CD4-positive, alpha-beta T cell treated with Interleukin-6 for 4 hours (primary cell): ENCODE measurements around the gene ELAPOR1.

ENCODE experiments used
- DNase-seq: peaks from one replicate; pipeline ENCODE4 v3.0.0-alpha.2; 2020; ENCODE audit warnings: mixed read lengths

ELAPOR1 gene, protein sequence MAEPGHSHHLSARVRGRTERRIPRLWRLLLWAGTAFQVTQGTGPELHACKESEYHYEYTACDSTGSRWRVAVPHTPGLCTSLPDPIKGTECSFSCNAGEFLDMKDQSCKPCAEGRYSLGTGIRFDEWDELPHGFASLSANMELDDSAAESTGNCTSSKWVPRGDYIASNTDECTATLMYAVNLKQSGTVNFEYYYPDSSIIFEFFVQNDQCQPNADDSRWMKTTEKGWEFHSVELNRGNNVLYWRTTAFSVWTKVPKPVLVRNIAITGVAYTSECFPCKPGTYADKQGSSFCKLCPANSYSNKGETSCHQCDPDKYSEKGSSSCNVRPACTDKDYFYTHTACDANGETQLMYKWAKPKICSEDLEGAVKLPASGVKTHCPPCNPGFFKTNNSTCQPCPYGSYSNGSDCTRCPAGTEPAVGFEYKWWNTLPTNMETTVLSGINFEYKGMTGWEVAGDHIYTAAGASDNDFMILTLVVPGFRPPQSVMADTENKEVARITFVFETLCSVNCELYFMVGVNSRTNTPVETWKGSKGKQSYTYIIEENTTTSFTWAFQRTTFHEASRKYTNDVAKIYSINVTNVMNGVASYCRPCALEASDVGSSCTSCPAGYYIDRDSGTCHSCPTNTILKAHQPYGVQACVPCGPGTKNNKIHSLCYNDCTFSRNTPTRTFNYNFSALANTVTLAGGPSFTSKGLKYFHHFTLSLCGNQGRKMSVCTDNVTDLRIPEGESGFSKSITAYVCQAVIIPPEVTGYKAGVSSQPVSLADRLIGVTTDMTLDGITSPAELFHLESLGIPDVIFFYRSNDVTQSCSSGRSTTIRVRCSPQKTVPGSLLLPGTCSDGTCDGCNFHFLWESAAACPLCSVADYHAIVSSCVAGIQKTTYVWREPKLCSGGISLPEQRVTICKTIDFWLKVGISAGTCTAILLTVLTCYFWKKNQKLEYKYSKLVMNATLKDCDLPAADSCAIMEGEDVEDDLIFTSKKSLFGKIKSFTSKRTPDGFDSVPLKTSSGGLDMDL

DNA sequence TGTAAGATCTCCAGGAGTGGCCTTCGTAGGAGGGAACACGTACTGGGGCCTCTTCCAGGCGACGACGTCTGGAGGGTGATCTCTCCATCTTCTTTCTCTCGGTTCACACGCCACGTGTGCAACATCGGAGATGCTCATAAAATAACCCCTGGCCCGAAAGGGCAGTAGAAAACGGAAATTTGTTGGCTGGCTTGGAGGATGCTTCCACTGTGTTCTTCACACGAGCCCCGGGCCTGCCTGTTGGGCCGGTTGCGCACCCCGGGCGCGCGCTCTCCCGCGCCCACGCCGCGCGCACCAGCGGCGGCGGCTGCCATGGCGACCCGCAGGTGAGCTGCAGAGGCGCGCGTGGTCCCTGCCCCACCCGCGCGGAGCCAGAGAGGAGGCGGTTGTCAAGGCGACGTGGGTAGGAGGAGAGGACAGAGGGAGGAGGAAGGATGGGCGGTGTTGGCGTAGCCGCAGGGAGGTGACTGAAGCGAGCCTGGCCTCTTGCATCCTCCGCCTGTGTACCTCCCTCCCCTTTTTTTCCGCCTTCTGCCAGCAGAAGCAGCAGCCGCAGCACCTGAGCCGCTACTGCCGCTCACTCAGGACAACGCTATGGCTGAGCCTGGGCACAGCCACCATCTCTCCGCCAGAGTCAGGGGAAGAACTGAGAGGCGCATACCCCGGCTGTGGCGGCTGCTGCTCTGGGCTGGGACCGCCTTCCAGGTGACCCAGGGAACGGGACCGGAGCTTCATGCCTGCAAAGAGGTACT is at the start of gene ELAPOR1:
TSS of gene ELAPOR1 (plus strand) at position 526 of the 752 bp plus-strand sequence. CDS start at position 595, 69 bp downstream.
- peak; percentile 94 for DNase-seq

DNA sequence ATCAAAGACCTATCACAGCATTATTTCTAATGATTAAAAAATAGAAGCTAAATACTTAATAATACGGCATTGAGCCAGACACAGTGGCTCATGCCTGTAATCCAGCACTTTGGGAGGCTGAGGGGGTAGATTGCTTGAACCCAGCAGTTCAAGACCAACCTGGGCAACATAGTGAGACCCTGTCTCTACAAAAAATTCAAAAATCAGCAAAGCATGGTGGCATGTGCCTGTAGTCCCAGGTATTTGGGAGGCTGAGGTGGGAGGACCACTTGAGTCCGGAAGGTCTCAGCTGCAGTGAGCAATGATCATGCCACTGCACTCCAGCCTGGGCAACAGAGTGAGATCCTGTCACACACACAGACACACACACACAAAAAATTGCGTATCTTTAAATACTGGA is 48.8 kb upstream of the ELAPOR1 start:
- DNase-seq: no peak

DNA sequence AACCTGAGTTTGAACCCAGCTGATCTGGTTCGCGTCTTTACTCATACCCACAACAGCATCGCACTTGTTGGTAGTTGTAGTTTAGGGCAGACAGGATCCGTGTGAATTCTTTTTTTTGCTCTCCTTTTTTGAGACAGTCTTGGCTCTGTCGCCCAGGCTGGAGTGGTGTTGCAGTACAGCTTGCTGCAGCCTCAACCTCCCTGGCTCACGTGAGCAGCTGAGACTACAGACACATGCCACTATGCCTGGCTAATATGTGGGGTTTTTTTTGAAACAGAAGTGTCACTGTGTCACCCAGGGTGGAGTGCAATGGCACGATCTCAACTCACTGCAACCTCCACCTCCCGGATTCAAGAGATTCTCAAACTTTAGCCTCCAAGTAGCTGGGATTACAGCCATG is 46.0 kb upstream of the ELAPOR1 start:
- no peak for DNase-seq

DNA sequence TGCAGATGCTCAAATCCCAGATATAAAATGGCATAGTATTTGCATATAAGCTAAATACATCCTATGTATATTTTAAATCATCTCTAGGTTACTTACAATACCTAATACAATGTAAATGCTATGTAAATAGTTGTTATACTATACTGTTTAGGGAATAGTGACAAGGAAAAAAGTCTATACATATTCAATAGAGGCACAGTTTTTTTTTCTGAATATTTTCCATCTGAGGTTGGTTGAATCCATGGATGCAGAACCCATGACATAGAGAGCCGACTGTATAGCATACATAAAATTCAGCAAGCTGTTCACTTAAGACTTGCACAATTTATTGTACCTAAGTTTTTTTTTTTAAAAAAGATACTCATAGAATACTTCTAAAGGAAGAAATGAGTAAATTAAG is 44.6 kb upstream of the ELAPOR1 start:
- DNase-seq: no peak

DNA sequence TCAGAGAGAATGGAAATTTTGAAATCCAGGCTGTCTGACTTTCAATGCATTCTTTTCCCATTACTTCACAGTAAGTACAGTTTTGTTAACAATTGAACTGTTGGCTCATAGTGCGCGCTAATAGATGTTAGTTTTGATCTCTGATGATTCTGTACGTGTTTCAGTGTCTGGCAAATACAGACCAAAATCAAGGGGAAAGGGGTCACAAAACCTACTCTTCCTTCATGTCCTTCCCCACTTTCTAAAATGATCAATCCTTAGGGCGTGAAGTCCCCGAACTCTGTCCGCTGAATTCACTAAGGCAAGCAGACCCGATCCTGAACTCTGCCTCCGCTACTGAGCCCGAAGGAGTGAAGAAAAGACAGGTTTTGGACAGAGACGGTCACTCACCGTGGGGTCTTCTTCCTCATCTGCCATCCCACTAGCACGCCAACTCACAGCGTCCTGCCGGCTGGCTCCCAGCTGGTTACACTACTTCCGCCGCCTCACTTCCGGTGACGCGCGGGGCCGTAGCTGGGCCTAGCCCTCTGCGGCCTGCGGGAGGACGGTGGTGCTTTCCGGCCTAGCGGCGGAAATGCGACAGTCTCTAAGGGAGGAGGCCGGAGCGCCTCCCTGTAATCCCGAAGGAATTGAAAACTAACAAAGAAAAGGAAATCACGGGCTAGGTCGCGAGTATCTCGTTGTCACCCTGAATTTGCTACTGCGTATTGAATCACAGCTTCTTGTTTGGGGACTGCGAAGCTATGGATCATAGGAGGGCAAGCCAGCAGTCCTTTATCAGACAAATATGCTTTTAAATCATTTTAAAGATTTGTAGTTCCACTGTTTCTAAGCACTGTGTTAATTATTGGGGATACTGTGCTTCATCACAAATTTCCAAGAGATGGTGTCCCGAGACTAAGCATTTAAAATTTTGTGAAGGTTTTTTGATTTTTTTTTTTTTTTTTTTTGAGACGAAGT is 38.1 kb upstream of the ELAPOR1 start, which contains the start of gene TAF13:
TSS of gene TAF13 (minus strand) at position 473 of the 960 bp plus-strand sequence. CDS start at position 417, 56 bp downstream.
- peak; percentile 88 for DNase-seq

DNA sequence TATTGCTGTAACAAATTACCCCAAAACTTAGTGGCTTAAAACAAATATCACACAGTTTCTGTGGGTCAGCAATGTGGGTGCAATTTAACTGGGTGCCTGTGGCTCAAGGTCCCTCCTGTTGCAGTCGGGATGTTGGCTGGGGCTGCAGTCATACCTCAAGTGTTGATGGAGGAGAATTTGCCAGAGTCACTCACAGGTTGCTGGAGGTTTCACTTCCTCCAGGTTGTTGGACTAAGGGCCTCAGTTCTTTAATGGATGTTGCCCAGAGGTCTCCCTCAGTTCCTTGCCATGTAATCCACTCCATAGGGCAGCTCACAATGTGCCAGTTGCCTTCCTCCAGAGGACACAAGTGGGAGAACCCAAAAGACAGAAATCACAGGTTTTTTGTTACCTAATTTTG is 35.6 kb upstream of the ELAPOR1 start:
- no peak for DNase-seq

DNA sequence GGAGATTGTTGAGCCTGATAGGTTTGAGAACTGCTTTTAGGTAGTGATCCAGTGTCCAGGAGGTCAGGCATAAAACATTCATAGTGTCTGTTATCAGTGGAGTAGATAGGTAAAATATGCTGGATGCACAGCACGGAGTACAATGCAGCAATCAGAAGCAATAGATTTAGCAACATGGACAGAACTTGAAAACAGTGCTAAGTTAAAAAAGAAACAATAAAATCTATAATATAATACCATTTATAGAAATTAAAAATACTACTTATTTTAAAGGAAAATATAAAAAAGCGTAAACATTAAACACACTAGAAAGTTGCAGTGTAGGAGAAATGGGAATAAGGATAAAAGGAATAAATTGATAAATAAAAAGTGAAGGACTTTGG is 34.7 kb upstream of the ELAPOR1 start:
- no peak for DNase-seq

DNA sequence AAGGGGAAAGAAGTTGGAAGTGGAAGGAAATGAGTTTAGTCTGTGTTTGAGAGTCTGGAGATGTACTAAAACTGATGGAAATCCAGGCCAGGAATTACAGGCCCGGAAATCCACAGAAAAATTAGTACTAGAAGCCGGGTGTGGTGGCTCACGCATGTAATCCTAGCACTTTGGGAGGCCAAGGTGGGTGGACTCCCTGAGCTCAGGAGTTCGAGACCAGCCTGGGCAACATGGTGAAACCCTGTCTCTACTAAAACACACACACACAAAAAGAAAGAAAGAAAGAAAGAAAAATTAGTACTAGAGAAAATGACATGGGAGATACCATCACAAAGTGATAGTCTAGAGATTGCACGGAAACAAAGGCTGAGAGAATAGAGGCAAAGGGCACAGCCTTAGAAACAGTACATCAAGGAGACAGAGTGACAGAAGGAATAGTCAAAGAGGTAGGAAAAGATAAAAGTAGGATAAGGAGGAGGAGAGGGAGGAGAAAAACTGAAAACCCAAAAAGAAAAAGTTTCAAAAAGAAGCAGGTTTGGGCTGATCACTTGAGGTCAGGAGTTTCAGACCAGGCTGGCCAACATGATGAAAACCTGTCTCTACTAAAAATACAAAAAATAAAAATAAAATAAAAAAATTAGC is 33.4 kb upstream of the ELAPOR1 start:
- DNase-seq: no peak

DNA sequence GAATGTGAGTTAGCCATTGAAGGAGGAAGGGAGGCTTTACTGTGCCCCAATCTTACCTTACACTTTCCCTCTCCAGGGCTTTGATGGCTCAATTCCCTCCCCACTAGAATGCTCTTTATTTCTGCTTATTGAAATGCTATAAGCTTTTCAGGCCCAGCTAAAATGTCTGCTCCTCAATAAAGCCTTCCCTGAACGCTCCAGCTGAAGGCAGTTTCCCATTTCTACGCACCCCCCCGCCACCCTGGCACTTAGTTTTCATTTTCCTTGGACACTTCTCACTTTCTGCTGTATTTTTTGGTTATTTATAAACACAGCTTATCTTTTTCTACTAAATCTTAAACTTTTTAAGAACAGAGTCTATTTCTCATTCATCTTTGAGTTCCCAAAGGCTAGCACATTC is 30.4 kb upstream of the ELAPOR1 start:
- DNase-seq: no peak

DNA sequence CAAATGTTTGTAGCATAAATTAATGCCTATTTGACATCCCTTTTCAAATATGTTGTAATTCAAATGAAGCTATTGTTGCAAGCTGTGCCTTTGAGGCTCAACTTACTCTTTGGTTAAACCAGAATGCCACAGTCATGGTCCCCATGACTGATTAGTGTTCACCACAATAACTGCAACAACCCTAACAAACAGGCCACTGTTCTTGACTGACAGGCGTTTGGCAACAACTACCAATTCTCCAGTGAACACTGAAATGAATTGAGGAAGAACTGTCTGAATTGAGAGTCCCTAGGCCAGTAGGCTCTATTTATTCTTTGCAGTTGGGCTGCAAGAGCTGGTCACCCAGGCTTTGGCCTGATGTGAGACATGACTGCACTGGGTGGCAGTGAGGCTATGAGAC is 30.0 kb upstream of the ELAPOR1 start:
- DNase-seq: no peak

DNA sequence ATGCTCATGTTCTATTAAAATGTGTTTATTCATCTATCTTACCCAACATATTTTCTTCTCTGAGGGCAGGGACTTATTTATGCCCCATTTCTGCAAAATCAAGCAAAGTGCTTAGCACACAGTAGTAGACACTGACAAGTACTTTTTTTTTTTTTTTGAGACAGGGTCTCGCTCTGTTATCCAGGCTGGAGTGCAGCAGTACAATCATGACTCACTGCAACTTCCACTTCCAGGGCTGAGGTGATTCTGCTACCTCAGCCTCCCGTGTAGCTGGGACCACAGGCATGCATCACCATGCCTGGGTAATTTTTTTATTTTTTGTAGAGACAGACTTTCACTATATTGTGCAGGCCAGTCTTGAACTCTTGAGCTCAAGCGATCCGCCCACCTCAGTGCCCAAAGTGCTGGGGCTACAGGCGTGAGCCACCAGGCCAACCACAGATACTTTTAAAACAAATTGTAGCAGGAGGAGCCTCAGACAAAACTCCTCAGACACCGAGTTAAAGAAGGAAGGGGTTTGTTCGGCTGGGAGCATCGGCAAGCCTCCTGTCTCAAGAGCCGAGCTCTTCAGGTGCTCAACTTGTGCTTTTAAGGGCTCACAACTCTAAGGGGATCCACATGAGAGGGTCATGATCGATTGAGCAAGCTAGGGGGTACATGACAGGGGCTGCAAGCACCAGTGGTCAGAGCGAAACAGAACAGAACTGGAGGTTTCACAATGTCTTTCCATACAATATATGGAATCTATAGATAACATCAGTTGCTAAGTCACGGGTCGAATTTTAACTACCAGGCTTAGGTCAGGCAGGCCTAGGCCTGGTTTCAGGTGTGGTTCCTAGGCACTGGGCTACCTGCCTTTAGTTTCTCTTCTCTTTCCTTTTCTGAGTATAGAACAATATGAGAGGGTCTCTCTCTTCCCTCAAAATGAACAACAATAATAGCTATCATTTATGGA is 29.1 kb upstream of the ELAPOR1 start:
- no peak for DNase-seq

DNA sequence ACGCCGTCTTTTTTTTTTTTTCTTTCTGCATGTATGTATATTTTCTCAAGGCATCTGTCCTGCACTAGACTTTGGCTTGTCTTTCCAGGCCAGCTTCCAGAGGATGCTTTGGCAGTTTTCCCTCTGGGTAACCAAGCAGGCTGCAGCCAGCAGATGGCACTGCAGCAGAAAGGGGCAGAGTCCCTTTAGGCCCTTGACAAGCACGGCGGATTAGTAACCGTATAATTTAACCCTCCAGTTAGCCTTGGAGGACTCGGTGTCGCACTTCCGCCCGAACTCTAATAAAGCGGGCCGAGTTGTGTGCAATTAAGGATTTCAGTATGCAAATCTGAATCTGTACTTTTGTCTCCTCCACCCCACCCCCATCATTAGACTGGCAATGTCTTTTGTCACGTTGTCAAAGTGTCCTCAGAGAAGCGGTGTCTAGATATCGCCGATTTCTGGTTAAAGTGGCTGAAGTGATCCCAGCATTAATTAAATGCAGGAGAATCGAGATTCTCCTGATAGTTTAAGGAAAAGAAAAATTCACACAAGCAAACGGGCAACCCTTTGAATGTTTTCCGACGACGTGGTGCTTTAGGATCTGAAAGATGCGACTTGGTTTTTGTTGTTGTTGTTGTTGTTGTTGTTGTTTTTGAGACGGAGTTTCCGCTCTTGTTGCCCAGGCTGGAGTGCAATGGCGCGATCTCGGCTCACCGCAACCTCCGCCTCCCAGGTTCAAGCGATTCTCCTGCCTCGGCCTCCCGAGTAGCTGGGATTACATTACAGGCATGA is 24.5 kb upstream of the ELAPOR1 start:
- DNase-seq: peak; percentile 30

DNA sequence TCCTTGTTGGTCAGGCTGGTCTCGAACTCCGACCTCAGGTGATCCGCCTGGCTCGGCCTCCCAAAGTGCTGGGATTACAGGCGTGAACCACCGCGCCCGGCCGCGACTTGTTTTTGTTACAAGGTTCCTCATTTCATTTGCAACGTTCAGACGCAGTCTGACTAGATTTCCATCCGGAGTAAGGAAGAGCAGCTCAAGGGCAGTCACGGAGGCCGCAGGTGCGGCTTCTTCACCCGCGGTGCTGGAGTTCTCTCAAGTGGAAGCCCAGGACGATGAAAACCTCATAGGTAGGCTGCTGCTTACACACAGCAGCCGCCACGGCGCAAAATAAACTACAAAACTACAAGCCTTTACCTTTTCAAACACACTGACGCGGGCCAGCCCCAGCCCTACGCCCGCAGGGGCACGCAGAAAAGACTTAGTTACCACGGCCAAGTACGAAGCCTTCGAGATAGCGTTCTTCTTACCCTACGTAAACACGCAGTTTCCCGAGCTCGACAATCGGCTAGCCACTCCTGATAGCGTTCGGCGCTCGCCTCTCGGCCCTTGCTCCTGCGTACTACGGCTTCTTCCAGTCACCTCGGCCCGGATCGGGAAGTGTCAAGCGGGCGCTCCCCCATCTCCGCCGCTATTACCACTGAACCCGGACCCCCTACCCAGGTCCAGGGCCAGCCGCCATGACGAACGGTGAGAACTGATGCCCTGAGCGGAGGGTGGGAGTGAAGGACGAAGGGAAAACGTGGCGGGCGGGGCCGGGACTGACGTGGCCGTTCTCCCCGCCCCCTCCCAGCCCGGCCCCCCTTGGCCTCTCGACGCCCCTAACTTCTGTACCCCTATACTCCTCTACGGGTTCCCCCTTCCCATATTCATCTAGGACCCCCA is 23.5 kb upstream of the ELAPOR1 start, which contains the start of gene TMEM167B:
TSS of gene TMEM167B (plus strand) at position 569 of the 882 bp plus-strand sequence. CDS start at position 678, 109 bp downstream.
- peak; percentile 89 for DNase-seq

DNA sequence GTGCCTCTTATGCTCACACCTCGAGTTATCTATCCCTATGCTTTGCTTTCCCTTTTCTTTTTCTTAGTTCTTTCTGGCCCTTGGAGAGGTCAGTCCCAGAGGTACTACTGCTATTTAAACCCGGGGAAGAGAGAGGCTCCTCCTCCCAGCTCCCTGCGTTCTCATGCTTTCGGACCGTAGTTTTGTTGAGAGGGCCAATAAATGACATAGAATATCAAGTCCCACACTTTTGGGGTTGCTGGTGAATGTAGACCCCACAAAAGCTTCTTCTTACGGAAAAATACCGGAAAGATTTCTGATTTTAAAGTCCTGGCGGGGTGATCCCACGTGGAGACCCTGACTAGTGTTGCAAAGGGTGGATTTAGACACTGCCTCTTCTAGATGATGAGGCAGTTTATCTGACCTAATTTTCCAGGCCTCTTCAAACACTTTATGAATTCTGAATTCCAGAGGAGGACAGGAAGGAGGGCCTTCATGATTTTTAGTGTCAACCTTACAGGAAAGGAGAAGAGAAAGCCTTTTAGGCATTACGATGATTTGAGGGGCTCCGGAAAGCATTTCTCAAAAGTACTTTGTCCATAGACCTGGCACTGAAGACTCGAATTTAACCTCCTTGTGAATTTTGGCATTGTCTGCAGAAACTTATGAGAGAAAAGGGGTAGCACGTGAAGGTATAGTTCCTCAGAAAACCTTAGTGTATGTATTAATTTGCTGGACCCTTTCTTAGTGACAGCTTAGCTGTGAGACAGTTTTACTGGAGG is 22.7 kb upstream of the ELAPOR1 start:
- no peak for DNase-seq

DNA sequence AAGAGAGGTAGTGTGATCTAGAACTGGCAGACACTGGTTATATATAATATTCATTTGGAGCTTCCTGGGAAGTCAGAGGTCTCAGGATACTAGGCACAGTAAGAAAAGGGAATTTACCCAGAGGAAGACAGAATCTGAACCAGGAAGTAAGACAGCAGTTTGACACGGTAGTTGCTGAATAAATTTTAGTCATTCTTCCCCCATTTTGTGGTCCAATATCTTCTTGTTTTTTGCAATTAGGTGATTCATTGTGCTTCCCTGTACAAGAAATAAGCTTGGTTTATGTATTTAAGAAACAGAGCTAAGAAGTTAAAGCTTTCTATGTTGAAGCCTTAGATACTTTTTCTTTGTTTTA is 22.1 kb upstream of the ELAPOR1 start:
- DNase-seq: no peak

DNA sequence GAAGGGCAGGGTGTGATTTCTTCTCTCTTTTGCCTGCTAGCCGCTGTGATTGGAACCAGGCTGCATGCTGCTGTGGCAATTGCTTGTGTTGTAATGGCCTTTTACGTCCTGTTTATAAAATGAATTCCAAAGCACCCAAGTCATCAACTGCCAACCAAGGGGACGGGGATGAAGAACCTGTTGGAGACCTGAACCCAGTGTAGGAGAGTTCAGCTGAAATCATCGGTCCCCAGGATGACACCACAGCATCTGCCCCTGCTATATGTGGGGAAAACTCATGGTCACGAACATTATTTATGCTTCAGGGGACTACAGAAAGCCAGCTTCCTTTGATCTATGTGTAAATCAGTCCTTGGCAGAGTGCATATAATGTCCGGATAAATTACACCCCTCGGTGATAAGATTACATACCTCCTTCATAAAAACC is 19.5 kb upstream of the ELAPOR1 start:
- DNase-seq: no peak

DNA sequence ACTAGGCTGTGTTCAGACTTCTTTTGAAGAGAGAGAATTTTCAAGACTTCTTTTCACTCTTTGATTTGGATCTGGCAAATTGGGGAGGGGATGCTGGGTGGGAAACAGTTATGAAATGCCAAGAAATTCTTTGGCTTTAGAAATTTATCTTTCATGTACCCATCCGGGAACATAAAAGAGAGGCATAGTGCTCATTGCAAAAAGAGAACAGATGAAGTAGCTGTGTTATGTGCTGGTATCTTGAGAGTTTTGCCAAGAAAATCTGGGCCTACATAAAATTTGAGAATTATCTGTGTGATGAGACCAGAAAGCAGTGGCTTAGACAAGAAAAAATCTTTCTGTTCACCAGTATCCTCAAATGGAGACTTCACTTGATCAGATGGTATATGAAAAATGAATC is 19.0 kb upstream of the ELAPOR1 start:
- DNase-seq: no peak
